HG03135 (cell line): ENCODE results near the gene ADAM15.

Experiments
- ATAC-seq: cut with Tn5 transposase; IDR thresholded peaks from one replicate; pipeline ENCODE4 v1.9.1; 2021; ENCODE audit warnings: mild to moderate bottlenecking, moderate library complexity; ENCODE audit not compliant: unreplicated experiment

ADAM15 gene

GRCh38 chr1:155110381-155110780 is 59.3 kb downstream of the ADAM15 start:
- ATAC-seq, result no peak

GRCh38 chr1:155110826-155111225 is 59.7 kb downstream of the ADAM15 start:
- ATAC-seq, result no peak
